Suprapubic skin (tissue), 4 donors: ENCODE measurements around the gene MIPOL1.

Experiments
- POLR2A ChIP-seq, 2 donors: fragments of 450-650 bp; IDR thresholded peaks; one replicate each; pipeline ENCODE4 v1.6.1; 2017; ENCODE audit warnings: antibody characterized with exemption in 2 of 2, mild to moderate bottlenecking in 2 of 2, moderate library complexity in 2 of 2
- POLR2AphosphoS5 ChIP-seq, 3 donors: sonication (generic); formaldehyde crosslinking; IDR thresholded peaks; one replicate each; pipeline ENCODE4 v1.6.1; 2017; ENCODE audit warnings: antibody characterized with exemption in 3 of 3
- TF ChIP-seq, protein P1 (sequence below), 2 donors: fragments of 200-600 bp in 1 of 2; fragments of 450-650 bp in 1 of 2; sonication (generic) in 1 of 2; IDR thresholded peaks; one replicate each; pipeline ENCODE4 v1.5.1; 2016 to 2019; ENCODE audit warnings: antibody characterized with exemption in 2 of 2, mild to moderate bottlenecking in 1 of 2, moderate library complexity in 1 of 2

GRCh38 chr14:37420622-37421021, 222.9 kb downstream of the MIPOL1 start:
- TF ChIP-seq, protein P1, sequence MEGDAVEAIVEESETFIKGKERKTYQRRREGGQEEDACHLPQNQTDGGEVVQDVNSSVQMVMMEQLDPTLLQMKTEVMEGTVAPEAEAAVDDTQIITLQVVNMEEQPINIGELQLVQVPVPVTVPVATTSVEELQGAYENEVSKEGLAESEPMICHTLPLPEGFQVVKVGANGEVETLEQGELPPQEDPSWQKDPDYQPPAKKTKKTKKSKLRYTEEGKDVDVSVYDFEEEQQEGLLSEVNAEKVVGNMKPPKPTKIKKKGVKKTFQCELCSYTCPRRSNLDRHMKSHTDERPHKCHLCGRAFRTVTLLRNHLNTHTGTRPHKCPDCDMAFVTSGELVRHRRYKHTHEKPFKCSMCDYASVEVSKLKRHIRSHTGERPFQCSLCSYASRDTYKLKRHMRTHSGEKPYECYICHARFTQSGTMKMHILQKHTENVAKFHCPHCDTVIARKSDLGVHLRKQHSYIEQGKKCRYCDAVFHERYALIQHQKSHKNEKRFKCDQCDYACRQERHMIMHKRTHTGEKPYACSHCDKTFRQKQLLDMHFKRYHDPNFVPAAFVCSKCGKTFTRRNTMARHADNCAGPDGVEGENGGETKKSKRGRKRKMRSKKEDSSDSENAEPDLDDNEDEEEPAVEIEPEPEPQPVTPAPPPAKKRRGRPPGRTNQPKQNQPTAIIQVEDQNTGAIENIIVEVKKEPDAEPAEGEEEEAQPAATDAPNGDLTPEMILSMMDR (IDR thresholded peaks at IDR 0.05) = no peak
- TF ChIP-seq POLR2AphosphoS5 (IDR thresholded peaks at IDR 0.05) = no peak
- no peak for TF ChIP-seq POLR2A (IDR thresholded peaks at IDR 0.05)
